ENCODE measurements around the gene SHROOM3.

DNA sequence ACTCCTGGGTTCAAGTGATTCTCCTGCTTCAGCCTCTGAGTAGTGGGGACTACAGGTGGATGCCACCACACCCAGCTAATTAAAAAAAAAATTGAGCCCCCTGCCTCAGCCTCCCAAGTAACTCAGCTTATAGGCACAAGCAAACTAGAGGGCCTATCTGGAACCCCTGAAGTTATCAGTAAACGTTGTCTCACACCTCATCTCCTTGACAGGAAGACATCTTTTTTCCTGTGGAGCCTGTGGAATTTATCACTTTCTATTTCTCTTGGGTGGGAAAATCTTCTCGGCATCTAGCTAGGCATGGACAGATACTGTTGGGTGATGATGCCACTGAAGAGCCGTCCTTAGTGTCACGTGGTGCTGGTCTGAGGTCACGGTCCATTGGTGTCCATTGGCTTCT, 291.6 kb downstream of the SHROOM3 start:
- TF ChIP-seq, protein P1, sequence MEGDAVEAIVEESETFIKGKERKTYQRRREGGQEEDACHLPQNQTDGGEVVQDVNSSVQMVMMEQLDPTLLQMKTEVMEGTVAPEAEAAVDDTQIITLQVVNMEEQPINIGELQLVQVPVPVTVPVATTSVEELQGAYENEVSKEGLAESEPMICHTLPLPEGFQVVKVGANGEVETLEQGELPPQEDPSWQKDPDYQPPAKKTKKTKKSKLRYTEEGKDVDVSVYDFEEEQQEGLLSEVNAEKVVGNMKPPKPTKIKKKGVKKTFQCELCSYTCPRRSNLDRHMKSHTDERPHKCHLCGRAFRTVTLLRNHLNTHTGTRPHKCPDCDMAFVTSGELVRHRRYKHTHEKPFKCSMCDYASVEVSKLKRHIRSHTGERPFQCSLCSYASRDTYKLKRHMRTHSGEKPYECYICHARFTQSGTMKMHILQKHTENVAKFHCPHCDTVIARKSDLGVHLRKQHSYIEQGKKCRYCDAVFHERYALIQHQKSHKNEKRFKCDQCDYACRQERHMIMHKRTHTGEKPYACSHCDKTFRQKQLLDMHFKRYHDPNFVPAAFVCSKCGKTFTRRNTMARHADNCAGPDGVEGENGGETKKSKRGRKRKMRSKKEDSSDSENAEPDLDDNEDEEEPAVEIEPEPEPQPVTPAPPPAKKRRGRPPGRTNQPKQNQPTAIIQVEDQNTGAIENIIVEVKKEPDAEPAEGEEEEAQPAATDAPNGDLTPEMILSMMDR (conservative IDR thresholded peaks at IDR 0.05 in 1 of 2, IDR thresholded peaks at IDR 0.05 in 1 of 2; ENCODE audit: extremely low read depth in 1 of 2, insufficient read depth in 1 of 2, low read depth in 1 of 2, low read length in 2 of 2): no peak
- no peak for TF ChIP-seq EZH2 (IDR thresholded peaks at IDR 0.05; ENCODE audit: borderline replicate concordance, low read length)

All from mammary epithelial cell (primary cell).